Adrenal gland (tissue), 12 donors: ENCODE measurements around the gene GPS1. TPM values are rescaled to one million over a fixed set of nuclear protein-coding genes. Genes with fewer than 3 reads are reported as not detected.

ENCODE experiments used
- DNase-seq, 7 donors: peaks; one replicate each; pipeline ENCODE4 v3.0.0-alpha.2; 2019 to 2020
- H3K27ac ChIP-seq, 5 donors: fragments of 200-600 bp; sonication (generic) in 4 of 5; 1 replicate in 3 of 5; 2 replicates in 2 of 5; pipeline versions ENCODE4 v1.5.1 to v1.8.0; 2016 to 2020; ENCODE audit warnings: mild to moderate bottlenecking in 1 of 5
- H3K27me3 ChIP-seq: fragments of 200-600 bp; 2 replicates; pipeline ENCODE4 v1.8.0; 2021
- H3K36me3 ChIP-seq, 2 donors: fragments of 200-600 bp; replicated peaks in 1 of 2; 1 replicate in 1 of 2; 2 replicates in 1 of 2; pipeline versions ENCODE4 v1.5.1 to v1.8.0; 2018 to 2022
- H3K4me1 ChIP-seq, 2 donors: fragments of 200-600 bp; replicated peaks in 1 of 2; 1 replicate in 1 of 2; 2 replicates in 1 of 2; pipeline versions ENCODE4 v1.5.1 to v1.8.0; 2018 to 2021
- H3K4me3 ChIP-seq, 4 donors: fragments of 200-600 bp; sonication (generic) in 3 of 4; one replicate each; pipeline ENCODE4 v1.5.1; 2016 to 2018
- H3K9me3 ChIP-seq, 3 donors: fragments of 200-600 bp; sonication (generic) in 1 of 3; replicated peaks in 1 of 3; 1 replicate in 2 of 3; 2 replicates in 1 of 3; pipeline versions ENCODE4 v1.5.1 to v1.8.0; 2016 to 2021
- CTCF ChIP-seq, 6 experiments: fragments of 450-650 bp in 4 of 6; fragments of 200-600 bp in 2 of 6; sonication (generic) in 1 of 6; IDR thresholded peaks; 1 replicate in 5 of 6; 2 replicates in 1 of 6; pipeline versions ENCODE4 v1.5.1 to v1.8.0; 2016 to 2021; ENCODE audit warnings: antibody characterized with exemption in 6 of 6, mild to moderate bottlenecking in 2 of 6, moderate library complexity in 1 of 6
- POLR2A ChIP-seq, 2 donors: fragments of 450-650 bp; IDR thresholded peaks; one replicate each; pipeline ENCODE4 v1.6.1; 2017; ENCODE audit warnings: antibody characterized with exemption in 2 of 2, mild to moderate bottlenecking in 2 of 2, moderate library complexity in 1 of 2
- WGBS, 4 donors: extraction: QIAGEN DNeasy Blood & Tissue Kit in 2 of 4; methylation state at CpG; one replicate each; pipeline versions ENCODE4 v1.1.5 to v1.1.7; 2013 to 2017; 5-methylcytosine and 5-hydroxymethylcytosine counted together
- intact Hi-C, 2 donors: fragments of 100-400 bp; cut with DNase I; formaldehyde crosslinking; loops; one replicate each; pipeline versions ENCODE4 v1.14.1 to v1.15.0; 2022 to 2023
- polyA plus RNA-seq, 3 donors: library from polyadenylated mRNA; stranded (reverse); fragments of 200-250 nt in 2 of 3; fragments of 350-450 nt in 1 of 3; fragmentation: Illumina TruSeq in 1 of 3; extraction: RNeasy Lipid Tissue Mini Kit (QIAGEN cat#74804) in 1 of 3; gene quantifications; one replicate each; pipeline ENCODE4 v1.2.3, GENCODE V29; 2013 to 2014
- total RNA-seq, 9 donors: library from RNA; depleted of rRNA in 4 of 9; stranded (reverse); fragments of >200 nt in 4 of 9; fragments of 120-200 nt in 1 of 9; fragmentation: NEBNext Ultra II Directional in 1 of 9; extraction: Animal tissue kit (Norgen Biotek cat#: 25700) in 1 of 9; gene quantifications; one replicate each; pipeline versions ENCODE4 v1.1.0 to v1.2.4, GENCODE V29; 2013 to 2023
- donor health status: healthy with polysubstance abuse.
- donor health status: Bipolar disorder and iron deficiency.
- donor health status: DM: yes; HTN: yes; CAD: no.
- donor health status: DM: no; HTN: no; CAD: no.
- donor health status: DM: no; HTN: no; CAD: no.
- donor health status: DM: yes; HTN: yes; CAD: no.

GPS1 gene
- total and polyA plus RNA-seq, 12 donors, result 37.4 to 305 (median 113) TPM

DNA sequence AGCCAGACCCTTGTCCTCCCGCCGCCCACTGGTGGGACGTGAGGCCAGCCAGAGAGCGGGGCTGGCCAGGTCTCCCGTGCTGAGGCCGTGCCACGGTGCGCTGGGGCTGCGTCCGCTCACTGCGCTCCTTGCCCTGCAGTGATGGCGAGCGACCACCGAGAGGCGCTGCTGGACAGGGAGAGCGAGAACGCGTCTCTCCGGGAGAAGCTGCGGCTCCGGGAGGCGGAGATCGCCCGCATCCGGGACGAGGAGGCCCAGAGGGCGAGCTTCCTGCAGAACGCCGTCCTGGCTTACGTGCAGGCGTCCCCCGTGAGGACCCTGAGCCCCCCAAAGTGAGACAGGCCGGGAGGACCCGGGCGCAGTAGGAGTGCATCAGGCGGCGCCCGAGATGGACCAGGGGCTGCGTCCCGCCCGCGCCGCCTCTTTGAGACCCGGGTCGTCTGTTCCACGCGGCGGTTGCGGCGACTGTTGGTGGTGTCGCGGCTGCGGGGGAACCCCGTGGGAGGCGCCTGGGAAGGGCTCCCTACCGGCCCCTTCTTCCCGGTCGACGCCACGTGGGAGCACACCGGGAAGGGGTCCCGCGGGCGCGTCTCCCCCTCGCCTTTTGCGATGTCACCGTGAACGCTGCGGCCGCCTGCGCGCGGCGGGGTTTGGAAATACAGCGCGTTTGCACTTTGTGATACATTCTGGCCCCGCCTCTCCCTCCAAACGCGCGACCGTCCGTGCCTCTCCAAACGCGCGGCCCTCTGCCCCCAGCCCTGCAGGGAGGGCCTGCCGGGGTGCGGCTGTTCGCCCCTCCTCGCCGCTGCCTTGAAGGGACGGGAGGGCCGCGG, 21.0 kb upstream of the GPS1 start:
- H3K27me3 ChIP-seq, result no peaks in the 10 kb centered on the region
- intact Hi-C loops, result loop anchor here in 1 of 2 donors (2.0 to 10.0 kb wide), 2 partner anchors 124 to 284 kb away; partner anchors contain the start of gene CD7
- H3K4me1 ChIP-seq, result peaks cover under 1 to 10% of the 10 kb centered on the region in 2 donors
- TF ChIP-seq CTCF (IDR thresholded peaks at IDR 0.05), result peak; percentile 87 to 99 (median 96)
- TF ChIP-seq POLR2A (IDR thresholded peaks at IDR 0.05), result no peak
- H3K36me3 ChIP-seq, result no peaks in the 10 kb centered on the region
- no peaks in the 10 kb centered on the region for H3K9me3 ChIP-seq
- 0 to 1% (median 0%) methylated on average over 33 to 94 of the region's 94 CpGs for WGBS, 4 donors
- peak overlapping the region in 1 of 4 donors; percentile 53 for H3K4me3 ChIP-seq
- peak overlapping the region in 3 of 5 donors; percentile 22 to 77 (median 61) for H3K27ac ChIP-seq
- peak; percentile 85 to 91 (median 89) for DNase-seq

- intact Hi-C loops, result loop anchor here in 1 of 2 donors (2.0 to 10.0 kb wide), 2 partner anchors 123 to 283 kb away; partner anchors contain the start of gene CD7
- peak in 1 of 7 donors; percentile 37 for DNase-seq
- Histone ChIP-seq H3K4me3 (peak within 1 kb of the TSS in 1 of 4 donors; percentile 53), H3K27me3 (no peaks in the 10 kb centered on the region), H3K9me3 (no peaks in the 10 kb centered on the region), H3K4me1 (peaks cover 7 to 16% of the 10 kb centered on the region in 2 donors), H3K36me3 (no peaks in the 10 kb centered on the region), H3K27ac (peak within 1 kb of the TSS in 3 of 5 donors; percentile 22 to 77 (median 61))
- 0 to 1% (median 1%) methylated on average over 29 to 81 of the region's 96 CpGs; no CpG with 5 or more reads in 1 of the 4 donors for WGBS, 4 donors
- TF ChIP-seq CTCF (IDR thresholded peaks at IDR 0.05) (no peak), POLR2A (IDR thresholded peaks at IDR 0.05) (no peak)
Measured at GRCh38 chr17:82031303-82031884, 20.3 kb upstream of the GPS1 start, which contains the start of gene RAC3. Gene RAC3 (plus strand): TSS chr17:82031678. CDS start chr17:82031762, 84 bp downstream.

GRCh38 chr17:82031885-82032627, 19.6 kb upstream of the GPS1 start:
- intact Hi-C loops, result loop anchor here in 1 of 2 donors (2.0 to 10.0 kb wide), 2 partner anchors 123 to 283 kb away; partner anchors contain the start of gene CD7
- Histone ChIP-seq H3K36me3 (no peaks in the 10 kb centered on the region), H3K27me3 (no peaks in the 10 kb centered on the region), H3K4me1 (peaks cover 14 to 23% of the 10 kb centered on the region in 2 donors), H3K9me3 (no peaks in the 10 kb centered on the region), H3K4me3 (peak overlapping the region in 1 of 4 donors; percentile 46), H3K27ac (no peak overlapping the region)
- no peak for DNase-seq
- TF ChIP-seq POLR2A (IDR thresholded peaks at IDR 0.05) (no peak), CTCF (IDR thresholded peaks at IDR 0.05) (no peak)
- WGBS, 4 donors, result 12 to 43% (median 15%) methylated on average over 9 to 59 of the region's 59 CpGs; no CpG with 5 or more reads in 1 of the 4 donors
